ENCODE results near the gene ASAP2.

ASAP2 gene

GRCh38 chr2:9271691-9272090 lies 65.1 kb downstream of the ASAP2 start:
- peaks cover 0 to 1% of the 10 kb centered on the region in 2 experiments for H3K4me1 ChIP-seq (ENCODE audit: control insufficient read depth in 1 of 2, insufficient read depth in 1 of 2, low read depth in 1 of 2, low read length in 1 of 2)
- TF ChIP-seq CTCF (IDR thresholded peaks at IDR 0.05) = no peak
- no peak overlapping the region for H3K4me3 ChIP-seq (ENCODE audit: low read depth in 1 of 2, low read length in 1 of 2)
- H3K27ac ChIP-seq = no peak overlapping the region
- H3K27me3 ChIP-seq = no peaks in the 10 kb centered on the region
- H3K36me3 ChIP-seq = no peaks in the 10 kb centered on the region
- H3K9me3 ChIP-seq = no peaks in the 10 kb centered on the region

- H3K4me1 ChIP-seq (ENCODE audit: control insufficient read depth in 1 of 2, insufficient read depth in 1 of 2, low read depth in 1 of 2, low read length in 1 of 2) = no peaks in the 10 kb centered on the region
- TF ChIP-seq CTCF (IDR thresholded peaks at IDR 0.05) = no peak
- H3K27ac ChIP-seq = no peak overlapping the region
Observed at GRCh38 chr2:9273486-9274130, 67.0 kb downstream of the ASAP2 start.

GRCh38 chr2:9274701-9275343 lies 68.2 kb downstream of the ASAP2 start:
- H3K27ac ChIP-seq = no peak overlapping the region
- no peaks in the 10 kb centered on the region for H3K4me1 ChIP-seq (ENCODE audit: control insufficient read depth in 1 of 2, insufficient read depth in 1 of 2, low read depth in 1 of 2, low read length in 1 of 2)
- no peaks in the 10 kb centered on the region for H3K36me3 ChIP-seq
- H3K9me3 ChIP-seq = no peaks in the 10 kb centered on the region
- no peak for TF ChIP-seq CTCF (IDR thresholded peaks at IDR 0.05)
- no peak overlapping the region for H3K4me3 ChIP-seq (ENCODE audit: low read depth in 1 of 2, low read length in 1 of 2)
- H3K27me3 ChIP-seq = no peaks in the 10 kb centered on the region

More at GRCh38 chr2:9273486-9274130, 67.0 kb downstream of the ASAP2 start:
- Histone ChIP-seq H3K4me3 (ENCODE audit: low read depth in 1 of 2, low read length in 1 of 2) (no peak overlapping the region), H3K27me3 (no peaks in the 10 kb centered on the region), H3K36me3 (no peaks in the 10 kb centered on the region), H3K9me3 (no peaks in the 10 kb centered on the region)

- TF ChIP-seq CTCF (IDR thresholded peaks at IDR 0.05) = no peak
- H3K4me1 ChIP-seq (ENCODE audit: control insufficient read depth in 1 of 2, insufficient read depth in 1 of 2, low read depth in 1 of 2, low read length in 1 of 2) = no peaks in the 10 kb centered on the region
- no peak overlapping the region for H3K27ac ChIP-seq
- no peaks in the 10 kb centered on the region for H3K27me3 ChIP-seq
- H3K36me3 ChIP-seq = no peaks in the 10 kb centered on the region
- H3K4me3 ChIP-seq (ENCODE audit: low read depth in 1 of 2, low read length in 1 of 2) = no peak overlapping the region
- H3K9me3 ChIP-seq = no peaks in the 10 kb centered on the region
Observed at GRCh38 chr2:9275399-9275798, 68.8 kb downstream of the ASAP2 start.

- no peaks in the 10 kb centered on the region for H3K9me3 ChIP-seq
- no peak for TF ChIP-seq CTCF (IDR thresholded peaks at IDR 0.05)
- H3K27ac ChIP-seq = no peak overlapping the region
Observed at GRCh38 chr2:9276074-9276473, 69.5 kb downstream of the ASAP2 start.

More at GRCh38 chr2:9276074-9276473, 69.5 kb downstream of the ASAP2 start:
- H3K27me3 ChIP-seq = no peaks in the 10 kb centered on the region
- no peaks in the 10 kb centered on the region for H3K36me3 ChIP-seq
- no peaks in the 10 kb centered on the region for H3K4me1 ChIP-seq (ENCODE audit: control insufficient read depth in 1 of 2, insufficient read depth in 1 of 2, low read depth in 1 of 2, low read length in 1 of 2)
- H3K4me3 ChIP-seq (ENCODE audit: low read depth in 1 of 2, low read length in 1 of 2) = no peak overlapping the region
